Fibroblast of skin of right biceps (primary cell): ENCODE results near the gene EPB42.
"Not testable (repeated sequence)": the region's sequence is repeated elsewhere in the genome, so short reads cannot be mapped to it uniquely, and the experiment has no call there.

ENCODE experiments used
- DNase-seq: peaks from one replicate; pipeline ENCODE4 v3.0.0-alpha.2; 2013

EPB42 gene

GRCh38 chr15:43184407-43185124 lies 36.3 kb downstream of the EPB42 start:
- DNase-seq: no peak

GRCh38 chr15:43183270-43183669 lies 37.5 kb downstream of the EPB42 start:
- no peak for DNase-seq

GRCh38 chr15:43177147-43177546 lies 43.7 kb downstream of the EPB42 start:
- not testable (repeated sequence) for DNase-seq

GRCh38 chr15:43175656-43176309 lies 45.0 kb downstream of the EPB42 start:
- not testable (repeated sequence) for DNase-seq

- peak; percentile 29 for DNase-seq
Measured at GRCh38 chr15:43169888-43170287, 50.9 kb downstream of the EPB42 start.

- peak; percentile 15 for DNase-seq
Measured at GRCh38 chr15:43168192-43169107, 52.4 kb downstream of the EPB42 start.

GRCh38 chr15:43167261-43167660 lies 53.6 kb downstream of the EPB42 start:
- not testable (repeated sequence) for DNase-seq

- DNase-seq: no peak
Measured at GRCh38 chr15:43165801-43166325, 55.0 kb downstream of the EPB42 start.

GRCh38 chr15:43153269-43153668 lies 67.5 kb downstream of the EPB42 start:
- DNase-seq: no peak

- DNase-seq: no peak
Measured at GRCh38 chr15:43151688-43152087, 69.1 kb downstream of the EPB42 start.

- peak; percentile 99 for DNase-seq
Measured at GRCh38 chr15:43150191-43150929, 70.5 kb downstream of the EPB42 start.
